T-helper 2 cell treated with Interferon-gamma antibody and Interleukin-4, amounts not matched to agents 100 ng/mL and 5 ng/mL, for 36 hours (primary cell): ENCODE data around the gene IQCK. TPM values are rescaled to one million over a fixed set of nuclear protein-coding genes. Genes with fewer than 3 reads are reported as not detected.
"Not testable (repeated sequence)": the region's sequence is repeated elsewhere in the genome, so short reads cannot be mapped to it uniquely, and the experiment has no call there.

Source experiments
- intact Hi-C: fragments of 100-400 bp; cut with micrococcal nuclease; formaldehyde crosslinking; loops from one replicate; pipeline ENCODE4 v1.15.1; 2023
- total RNA-seq: library from RNA; stranded (reverse); gene quantifications from 2 replicates; pipeline ENCODE4 v1.2.3, GENCODE V29; 2022

IQCK gene
- total RNA-seq, result 0.52 and 0.93 TPM in 2 replicates

DNA sequence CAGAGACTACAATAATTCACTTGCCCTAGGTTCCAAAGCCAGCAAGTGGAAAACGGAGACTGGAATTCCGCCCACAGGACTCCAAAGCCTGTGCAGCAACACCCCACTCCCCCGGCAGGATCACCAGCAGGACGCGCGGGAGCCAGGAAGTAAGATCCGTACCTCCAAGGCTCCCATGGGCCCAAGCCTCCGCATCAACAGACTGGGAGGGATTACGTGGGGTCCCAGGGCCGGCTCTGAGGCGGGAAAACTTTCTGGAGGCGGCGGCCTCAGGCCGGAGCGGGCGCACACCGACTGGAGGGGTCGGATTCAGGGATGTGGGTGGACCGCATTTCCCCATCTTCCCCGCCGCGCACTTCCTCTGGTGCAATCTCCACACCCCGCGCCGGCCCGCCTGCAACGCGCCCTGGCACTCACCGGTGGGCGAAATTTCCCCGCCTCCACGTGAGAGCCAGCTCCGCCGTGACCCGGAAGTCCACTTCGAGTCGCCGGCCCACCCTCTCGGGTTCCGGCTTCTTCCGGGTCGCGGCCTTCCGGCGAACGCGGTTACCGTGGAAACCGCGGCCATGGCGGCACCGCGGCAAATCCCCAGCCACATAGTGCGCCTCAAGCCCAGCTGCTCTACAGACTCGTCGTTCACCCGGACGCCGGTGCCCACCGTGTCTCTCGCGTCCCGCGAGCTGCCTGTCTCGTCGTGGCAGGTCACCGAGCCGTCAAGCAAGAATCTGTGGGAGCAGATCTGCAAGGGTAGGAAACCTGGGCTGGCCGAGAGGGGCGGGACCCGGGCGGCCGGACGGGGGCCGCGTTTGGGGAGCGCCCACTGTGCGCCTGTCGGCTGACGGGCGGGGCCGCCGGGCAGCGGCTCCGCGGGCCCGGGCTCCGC is at the start of gene IQCK, which contains the start of gene KNOP1:
TSS of gene IQCK (plus strand) at position 531 of the 883 bp plus-strand sequence. CDS start at position 567, 36 bp downstream.
TSS of gene KNOP1 (minus strand) at position 487 of the 883 bp plus-strand sequence. CDS start 3,192 bp downstream, outside the sequence.
- intact Hi-C loops, result loop anchor here (1.0 to 5.0 kb wide), 4 partner anchors 116 to 195 kb away; partner anchors contain the start of genes CCP110 and VPS35L

DNA sequence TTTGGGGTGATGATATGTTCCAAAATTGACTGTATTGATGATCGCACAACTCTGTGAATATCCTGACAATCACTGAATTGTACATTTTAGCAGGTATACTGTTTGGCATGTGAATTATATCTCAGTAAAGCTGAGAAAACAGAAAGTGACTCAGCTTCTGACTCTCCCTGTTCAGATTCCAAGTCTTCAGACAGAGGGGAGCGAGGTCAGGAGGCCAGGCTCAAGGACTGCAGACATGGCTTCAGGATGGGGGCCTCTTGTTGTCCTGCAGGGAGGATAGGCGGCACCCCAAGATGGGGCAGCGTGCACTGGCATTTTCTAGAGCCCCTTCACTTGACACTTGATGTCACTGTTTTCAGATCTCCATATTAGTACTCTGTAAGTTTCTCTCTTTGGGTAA is 45.7 kb upstream of the IQCK start:
- intact Hi-C loops, result no loop called here

GRCh38 chr16:19674485-19674884 is 43.6 kb upstream of the IQCK start:
- intact Hi-C loops, result no loop called here

- intact Hi-C loops, result no loop called here
Observed at GRCh38 chr16:19677402-19677801, 40.7 kb upstream of the IQCK start.

DNA sequence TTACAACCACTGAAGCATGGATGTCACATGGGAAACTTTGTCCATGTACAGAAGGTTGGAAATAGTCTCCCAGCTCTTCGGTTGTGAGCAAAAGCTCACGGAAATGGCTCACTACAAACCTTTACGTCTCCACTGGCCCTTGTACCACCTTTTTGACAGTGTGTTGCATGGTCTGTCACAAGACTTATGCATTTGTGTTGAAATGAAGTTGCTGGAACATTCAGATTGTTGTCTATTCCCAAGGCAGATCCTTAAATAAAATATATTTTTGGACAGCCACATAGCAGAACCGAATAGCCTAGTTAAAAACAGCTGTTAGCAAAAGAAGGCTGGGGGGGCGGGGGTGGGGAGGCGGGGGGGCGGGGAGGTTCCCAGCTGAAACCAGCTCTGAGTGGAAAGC is 39.3 kb upstream of the IQCK start:
- intact Hi-C loops, result no loop called here

DNA sequence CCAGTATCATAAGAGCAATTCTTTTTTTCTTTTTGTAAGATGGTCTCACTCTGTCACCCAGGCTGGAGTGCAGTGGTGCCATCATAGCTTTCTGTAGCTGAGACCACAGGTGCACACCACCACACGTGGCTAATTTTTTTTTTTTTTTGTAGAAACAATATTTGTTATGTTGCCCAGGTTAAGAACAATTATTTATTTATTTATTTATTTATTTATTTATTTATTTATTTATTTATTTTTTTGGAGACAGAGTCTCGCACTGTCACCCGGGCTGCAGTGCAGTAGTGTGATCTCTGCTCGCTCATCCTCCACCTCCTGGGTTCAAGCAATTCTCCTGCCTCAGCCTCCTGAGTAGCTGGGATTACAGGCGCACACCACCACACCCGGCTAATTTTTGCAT is 38.8 kb upstream of the IQCK start:
- intact Hi-C loops, result not testable (repeated sequence)

DNA sequence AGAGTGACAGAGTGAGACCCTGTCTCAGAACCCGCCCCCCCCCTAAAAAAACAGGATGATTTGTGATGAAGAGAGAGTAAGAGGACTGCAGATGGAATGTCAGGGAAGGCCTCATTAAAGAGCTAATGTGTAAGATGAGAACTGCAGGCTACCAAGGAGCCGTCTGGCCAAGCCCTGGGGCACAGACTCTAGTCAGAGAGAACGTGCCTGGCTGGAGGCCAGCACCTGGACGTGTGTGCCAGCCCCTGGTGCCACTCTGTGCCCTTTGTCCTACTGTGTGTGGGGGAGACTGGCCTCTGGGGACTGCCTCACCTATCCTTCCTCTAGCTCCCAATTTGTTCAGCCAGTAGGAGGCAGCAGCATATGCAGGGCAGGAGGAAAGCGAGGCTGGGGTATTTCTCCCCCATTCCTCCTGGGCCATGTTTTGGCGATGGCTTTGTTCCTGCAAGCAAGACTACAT is 37.2 kb upstream of the IQCK start:
- intact Hi-C loops, result no loop called here

GRCh38 chr16:19681637-19682036 is 36.4 kb upstream of the IQCK start:
- intact Hi-C loops, result no loop called here

- intact Hi-C loops, result no loop called here
Observed at GRCh38 chr16:19683453-19684236, 34.4 kb upstream of the IQCK start.

GRCh38 chr16:19685176-19685575 is 32.9 kb upstream of the IQCK start:
- intact Hi-C loops, result no loop called here

- intact Hi-C loops, result no loop called here
Observed at GRCh38 chr16:19687279-19687678, 30.8 kb upstream of the IQCK start.

GRCh38 chr16:19688396-19689024 is 29.6 kb upstream of the IQCK start:
- intact Hi-C loops, result no loop called here

- intact Hi-C loops, result no loop called here
Observed at GRCh38 chr16:19689342-19689741, 28.7 kb upstream of the IQCK start.

- intact Hi-C loops, result no loop called here
Observed at GRCh38 chr16:19690196-19690595, 27.9 kb upstream of the IQCK start.

GRCh38 chr16:19691161-19691711 is 26.8 kb upstream of the IQCK start:
- intact Hi-C loops, result no loop called here

DNA sequence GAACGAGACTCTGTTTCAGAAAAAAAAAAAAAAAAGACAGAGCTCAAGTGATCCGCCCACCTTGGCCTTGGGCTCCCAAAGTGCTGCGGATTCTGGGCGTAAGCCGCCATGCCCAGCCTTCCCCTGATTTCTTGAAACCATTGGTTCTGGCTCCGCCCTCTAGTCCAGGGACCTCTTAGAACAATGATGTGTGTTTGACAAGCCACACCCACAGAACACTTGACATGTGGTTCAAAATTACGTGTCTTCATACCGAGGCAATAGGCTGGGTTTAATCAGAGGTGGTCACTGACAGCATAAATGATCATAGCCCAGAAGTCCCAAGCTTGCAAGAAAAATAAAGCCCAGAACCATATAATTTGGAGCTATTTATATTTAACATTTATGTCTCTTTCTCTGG is 23.1 kb upstream of the IQCK start:
- intact Hi-C loops, result no loop called here

DNA sequence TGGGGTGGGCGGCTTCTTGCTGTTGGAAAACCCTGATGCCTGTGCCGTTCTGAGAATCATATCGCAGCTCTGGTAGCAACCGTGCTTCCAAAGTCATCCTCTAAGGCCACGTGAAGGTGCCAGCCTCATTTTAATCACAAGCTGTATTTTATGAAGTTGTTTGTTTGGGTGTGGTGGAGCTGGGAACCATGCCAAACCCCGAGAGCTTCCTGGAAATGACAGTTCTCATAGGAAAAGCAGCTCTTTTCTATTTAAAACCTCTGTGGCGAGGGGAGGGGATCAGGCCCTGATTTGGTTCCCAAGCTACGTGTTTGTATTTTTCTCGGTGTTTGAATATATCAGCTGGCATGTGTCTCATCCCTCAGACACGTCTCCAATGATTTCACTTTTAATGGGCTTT is 21.7 kb upstream of the IQCK start:
- intact Hi-C loops, result no loop called here

GRCh38 chr16:19696961-19697360 is 21.1 kb upstream of the IQCK start:
- intact Hi-C loops, result no loop called here

DNA sequence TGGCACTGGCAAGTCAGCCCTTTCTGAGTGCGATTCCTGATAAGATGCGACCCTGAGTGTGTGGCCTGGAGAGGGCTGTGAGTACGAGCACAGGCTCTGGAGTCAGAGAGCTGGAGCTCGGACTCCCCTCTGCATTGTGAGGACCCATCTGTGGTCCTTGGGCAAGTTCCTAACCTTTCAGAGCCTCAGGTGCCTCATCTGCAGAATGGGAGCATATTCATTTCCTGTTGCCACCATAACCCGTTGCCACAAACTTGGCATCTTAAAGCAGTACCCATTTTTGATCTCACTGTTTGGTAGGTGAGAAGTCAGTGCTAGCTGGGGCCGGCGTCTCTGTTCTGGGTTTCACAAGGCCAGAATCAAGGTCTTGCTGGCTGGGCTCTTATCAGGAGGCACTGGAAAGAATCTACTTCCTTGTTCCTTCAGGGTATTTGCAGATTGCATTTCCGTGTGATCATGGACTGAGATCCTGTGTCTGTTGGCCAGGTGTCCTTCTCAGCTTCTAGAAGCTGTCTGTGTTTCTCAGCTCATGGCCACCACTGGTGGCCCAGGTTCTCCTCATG is 20.2 kb upstream of the IQCK start:
- intact Hi-C loops, result no loop called here

GRCh38 chr16:19698480-19699465 is 19.3 kb upstream of the IQCK start:
- intact Hi-C loops, result no loop called here
